CD4-positive, alpha-beta T cell treated with Interferon alpha-2 for 1 hour (primary cell): Measurements from ENCODE around the gene EED.
"Not testable (repeated sequence)": the region's sequence is repeated elsewhere in the genome, so short reads cannot be mapped to it uniquely, and the experiment has no call there.

Experiments used
- DNase-seq, 2 donors: peaks; one replicate each; pipeline ENCODE4 v3.0.0-alpha.2; 2020 to 2022

Gene EED

DNA sequence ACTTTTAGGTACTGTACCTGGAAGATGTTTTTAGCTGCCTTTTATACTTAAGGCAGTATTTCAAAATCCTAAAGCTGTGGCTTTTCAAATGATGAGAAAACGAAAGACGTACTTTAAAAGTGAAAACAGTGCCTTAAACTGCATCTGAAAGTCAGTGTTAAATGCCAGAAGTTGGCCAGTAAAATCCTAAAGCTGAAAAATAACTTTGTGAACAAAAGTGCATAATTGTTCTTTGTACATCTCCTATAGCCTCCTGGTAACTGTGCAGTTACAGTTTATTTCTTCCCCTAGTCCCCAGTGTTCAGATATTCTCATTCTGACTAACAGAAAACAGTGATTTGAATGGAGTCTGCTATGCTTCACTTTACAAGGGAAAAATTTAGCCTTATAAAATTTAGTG, 6.8 kb downstream of the EED start:
- DNase-seq, result no peak

- no peak for DNase-seq
These were observed 11.3 kb downstream of the EED start for GRCh38 chr11:86255896-86256295.

DNA sequence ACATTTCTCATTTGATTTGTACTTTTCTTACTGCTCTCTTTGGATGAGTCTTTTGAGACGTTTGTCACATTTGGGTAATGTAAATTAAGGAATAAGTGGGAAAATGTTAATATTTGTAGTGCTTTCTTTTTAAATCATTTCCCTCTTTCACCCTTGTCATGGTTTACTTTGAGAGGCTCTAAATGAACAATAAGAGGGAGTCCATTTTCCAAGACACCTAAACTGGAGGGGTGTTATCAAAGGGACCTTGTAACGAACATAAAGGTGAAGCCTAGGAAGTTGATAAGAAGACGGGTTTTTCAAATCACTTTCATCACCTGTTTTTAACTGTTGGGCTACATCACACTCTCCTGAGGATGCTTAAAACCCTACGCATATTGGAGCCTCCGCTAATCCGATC, 12.1 kb downstream of the EED start:
- no peak for DNase-seq

- DNase-seq, result no peak
These were observed 12.9 kb downstream of the EED start for GRCh38 chr11:86257446-86257845.

DNA sequence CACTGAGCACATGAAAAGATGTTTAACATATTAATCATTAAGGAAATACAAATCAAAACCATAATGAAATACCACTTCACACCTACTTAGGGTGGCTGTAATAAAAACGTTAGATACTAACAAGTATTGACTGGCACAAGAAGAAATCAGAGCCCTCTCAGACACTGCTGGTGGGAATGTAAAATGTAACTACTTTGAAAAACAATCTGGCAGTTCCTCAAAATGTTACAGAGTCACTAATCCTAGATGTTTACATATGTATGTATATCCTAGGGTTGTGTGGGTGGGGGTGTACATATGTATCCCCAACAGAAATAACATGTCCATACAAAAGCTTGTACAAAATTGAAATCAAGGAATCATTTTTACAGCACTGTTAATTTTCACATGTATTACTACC, 15.2 kb downstream of the EED start:
- no peak for DNase-seq

GRCh38 chr11:86261328-86261727, 16.8 kb downstream of the EED start:
- DNase-seq, result no peak

DNA sequence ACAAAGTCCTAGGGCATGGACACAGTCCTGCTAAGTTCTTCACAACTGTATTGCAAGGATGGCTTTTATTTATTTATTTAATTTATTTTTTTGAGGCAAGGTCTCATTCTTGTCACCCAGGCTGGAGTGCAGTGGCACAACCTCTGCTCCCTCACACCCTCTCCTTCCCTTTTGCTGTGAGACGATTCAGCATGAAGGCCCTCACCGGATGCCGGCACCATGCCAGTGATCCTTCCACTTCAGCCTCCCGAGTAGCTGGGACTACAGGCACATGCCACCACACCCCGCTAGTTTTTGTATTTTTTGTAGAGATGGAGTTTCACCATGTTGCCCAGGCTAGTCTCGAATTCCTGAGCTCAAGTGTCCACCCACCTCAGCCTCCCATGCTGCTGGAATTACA, 17.8 kb downstream of the EED start:
- no peak for DNase-seq

GRCh38 chr11:86264649-86265048, 20.1 kb downstream of the EED start:
- DNase-seq, result no peak

GRCh38 chr11:86265194-86265593, 20.6 kb downstream of the EED start:
- DNase-seq, result no peak

DNA sequence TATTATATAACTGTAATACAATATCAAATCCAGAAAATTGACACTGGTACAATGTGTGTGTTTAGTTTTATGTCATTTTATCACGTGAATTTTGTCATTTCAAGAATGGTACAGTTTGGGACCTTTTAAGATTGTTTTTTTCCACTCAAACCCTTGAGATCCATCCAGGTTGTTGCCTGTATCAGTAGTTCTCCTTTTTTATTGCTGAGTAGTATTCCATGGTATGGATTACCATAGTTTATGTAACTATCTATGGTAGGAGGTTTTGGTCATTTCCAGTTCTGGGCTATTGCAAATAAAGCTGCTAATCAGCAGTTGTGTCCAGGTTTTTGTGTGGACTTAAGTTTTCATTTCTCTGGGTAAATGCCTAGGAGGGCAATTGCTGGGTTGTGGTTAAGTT, 25.1 kb downstream of the EED start:
- DNase-seq, result no peak

DNA sequence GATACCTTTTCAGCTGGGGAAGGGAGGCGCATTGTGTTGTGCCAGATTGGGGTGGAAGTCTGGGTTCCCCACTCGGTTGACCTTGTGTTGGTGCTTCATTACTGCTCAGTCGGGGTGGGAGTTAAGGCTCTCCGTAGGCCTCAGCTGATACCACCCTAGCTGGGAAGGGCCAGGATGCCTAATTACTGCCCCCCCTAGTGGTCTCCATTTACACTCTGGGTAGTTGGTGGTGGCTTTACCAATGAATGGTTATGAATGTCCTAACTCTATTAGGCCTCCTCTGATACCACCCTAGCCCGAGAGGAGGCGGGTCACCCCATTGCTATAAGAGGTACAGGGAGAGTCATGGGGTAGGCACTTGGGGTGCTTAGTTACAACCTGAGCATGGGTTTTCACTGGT, 29.9 kb downstream of the EED start:
- DNase-seq, result no peak

DNA sequence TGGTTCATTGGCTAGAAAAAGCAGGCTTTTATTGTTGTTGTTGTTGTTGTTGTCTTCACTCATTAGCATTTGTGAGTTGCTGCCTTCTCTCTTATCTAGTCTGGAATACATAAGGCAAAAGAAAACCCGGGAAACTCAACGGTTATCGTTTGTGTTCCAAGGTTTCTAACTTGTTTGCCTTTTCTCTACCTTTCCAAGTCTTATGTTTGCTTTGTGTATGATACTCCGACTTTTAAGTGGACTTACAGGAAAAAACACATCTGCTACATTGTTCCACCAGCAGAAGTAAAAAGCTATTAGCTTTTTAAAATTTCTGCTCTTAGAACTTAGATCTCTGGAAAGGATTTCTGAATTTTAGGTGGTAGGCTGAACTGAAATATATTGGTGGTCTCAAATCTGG, 30.4 kb downstream of the EED start:
- DNase-seq, result no peak

- DNase-seq, result no peak
These were observed 31.2 kb downstream of the EED start for GRCh38 chr11:86275493-86276370.

- no peak for DNase-seq
These were observed 33.2 kb downstream of the EED start for GRCh38 chr11:86277741-86278140.

GRCh38 chr11:86278226-86278625, 33.7 kb downstream of the EED start:
- no peak for DNase-seq

DNA sequence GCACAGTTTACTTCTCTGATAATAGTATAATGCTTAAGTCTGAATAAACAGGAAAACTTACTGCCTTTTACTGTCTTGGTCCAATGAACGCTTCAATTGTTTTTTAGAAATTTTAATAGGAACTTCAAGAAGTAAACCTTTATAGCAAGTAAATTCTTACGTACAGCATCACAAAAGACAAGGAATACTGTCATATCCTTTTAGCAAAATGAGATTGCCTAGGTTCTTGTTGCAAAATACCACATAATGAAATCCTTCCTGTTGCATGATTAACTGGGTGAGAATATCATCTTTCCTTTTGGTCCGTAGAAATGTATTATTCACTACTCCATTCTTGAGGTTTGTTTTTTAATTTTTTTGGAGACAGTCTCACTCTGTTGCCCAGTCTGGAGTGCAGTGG, 35.2 kb downstream of the EED start:
- DNase-seq, result no peak

- no peak for DNase-seq
These were observed 42.9 kb downstream of the EED start for GRCh38 chr11:86287468-86287796.

- DNase-seq, result peak in 1 of 2 donors; percentile 17
These were observed 44.4 kb downstream of the EED start for GRCh38 chr11:86288776-86289507.

- not testable (repeated sequence) for DNase-seq
These were observed 45.1 kb downstream of the EED start for GRCh38 chr11:86289508-86290280.

GRCh38 chr11:86291466-86292262, 47.1 kb downstream of the EED start:
- DNase-seq, result peak; percentile 51 to 73

DNA sequence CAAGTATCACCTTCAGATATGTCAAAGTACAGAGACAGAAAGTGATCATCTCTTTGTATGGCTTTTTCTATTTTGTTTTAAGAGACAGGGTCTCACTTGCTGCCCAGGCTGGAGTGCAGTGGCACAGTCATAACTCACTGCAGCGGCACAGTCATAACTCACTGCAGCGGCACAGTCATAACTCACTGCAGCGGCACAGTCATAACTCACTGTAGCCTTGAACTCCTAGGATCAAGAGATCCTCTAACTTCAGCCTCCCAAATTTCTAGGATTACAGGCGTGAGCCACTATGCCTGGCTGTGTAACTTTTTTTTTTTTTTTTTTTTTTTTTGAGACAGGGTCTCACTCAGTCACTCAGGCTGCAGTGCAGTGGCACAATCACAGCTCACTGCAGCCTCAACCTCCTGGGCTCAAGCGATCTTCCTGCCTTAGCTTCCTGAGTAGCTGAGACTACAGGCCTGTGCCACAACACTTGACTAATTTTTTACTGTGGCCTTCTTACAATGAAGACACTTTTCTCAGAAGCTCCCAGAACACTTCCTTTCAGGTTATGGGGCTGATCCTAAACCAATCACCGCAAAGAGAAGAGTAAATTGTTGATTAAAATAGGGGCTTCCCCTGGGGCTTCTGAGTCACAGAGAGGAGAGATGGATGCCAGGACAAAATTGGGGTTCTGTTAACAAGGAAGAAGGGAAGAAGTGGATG, 48.5 kb downstream of the EED start:
- DNase-seq, result peak in 1 of 2 donors; percentile 53

DNA sequence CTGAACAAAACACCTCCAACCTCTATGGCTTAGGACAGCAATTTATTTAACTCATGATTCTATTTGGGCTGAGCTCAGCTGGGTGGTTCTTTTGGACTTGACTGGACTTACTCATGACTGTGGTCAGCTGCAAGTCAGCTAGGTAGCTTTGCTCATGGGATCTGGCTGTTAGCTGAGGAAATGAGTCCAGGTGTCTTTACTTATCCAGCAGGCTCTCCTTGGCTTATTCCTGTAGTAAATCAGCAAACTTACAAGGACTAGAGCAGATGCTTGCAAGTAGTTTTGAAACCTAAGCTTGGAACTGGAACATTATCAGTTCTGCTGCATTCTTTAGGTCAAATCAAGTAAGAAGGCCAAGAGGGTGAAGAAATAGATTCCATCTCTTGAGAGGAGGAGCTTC, 49.5 kb downstream of the EED start:
- no peak for DNase-seq
